ENCODE data around the gene ECPAS.

ECPAS gene

GRCh38 chr9:111399772-111400563, 84.2 kb downstream of the ECPAS start:
- H3K14ac ChIP-seq (ENCODE audit: low read length): peak overlapping the region; percentile 65
- WGBS (ENCODE audit: extremely low coverage, insufficient coverage, insufficient read length): no CpG with 5 or more reads among the region's 4 CpGs
- H3K9me3 ChIP-seq (ENCODE audit: insufficient read depth, low read depth, low read length): peaks cover 5% of the 10 kb centered on the region
- H3K79me2 ChIP-seq (ENCODE audit: control insufficient read depth, insufficient read depth, low read length, poor library complexity): peaks cover 3% of the 10 kb centered on the region
- peak overlapping the region; percentile 28 for H4K91ac ChIP-seq (ENCODE audit: low read depth, low read length)
- no peak overlapping the region for H3K4me3 ChIP-seq (ENCODE audit: low read depth, low read length)
- no peak overlapping the region for H3K9ac ChIP-seq (ENCODE audit: low read length)
- peak overlapping the region; percentile 60 for H3K27ac ChIP-seq (ENCODE audit: low read depth, low read length)
- no peaks in the 10 kb centered on the region for H3K79me1 ChIP-seq (ENCODE audit: low read length)
- peak overlapping the region; percentile 26 for H2BK12ac ChIP-seq (ENCODE audit: low read length)
- H2BK120ac ChIP-seq (ENCODE audit: insufficient read depth, low read length, poor library complexity): no peak overlapping the region
- peak overlapping the region; percentile 14 for H3K4ac ChIP-seq (ENCODE audit: low read depth, low read length)
- H2BK5ac ChIP-seq (ENCODE audit: low read depth, low read length, poor library complexity): peak overlapping the region; percentile 10
- no peak overlapping the region for H2AFZ ChIP-seq (ENCODE audit: insufficient read depth, low read length, poor library complexity)
- peak overlapping the region; percentile 23 for H4K8ac ChIP-seq (ENCODE audit: low read depth, low read length)
- H3K4me2 ChIP-seq (ENCODE audit: low read length): no peak overlapping the region
- H3K27me3 ChIP-seq (ENCODE audit: insufficient read depth, low read length): no peaks in the 10 kb centered on the region
- H3K18ac ChIP-seq (ENCODE audit: low read length): peak overlapping the region; percentile 93
- H2AK5ac ChIP-seq (ENCODE audit: low read length): no peak overlapping the region
- DNase-seq: no peak
- no peak overlapping the region for H4K12ac ChIP-seq (ENCODE audit: low read depth, low read length)
- peaks cover 7 to 9% of the 10 kb centered on the region in 2 experiments for H3K4me1 ChIP-seq (ENCODE audit: control insufficient read depth in 1 of 2, insufficient read depth in 2 of 2, low read length in 2 of 2)
- no peak overlapping the region for H3K23ac ChIP-seq (ENCODE audit: low read length)
- peaks cover 13 to 26% of the 10 kb centered on the region in 2 experiments for H3K36me3 ChIP-seq (ENCODE audit: control insufficient read depth in 1 of 2, insufficient read depth in 2 of 2, low read length in 2 of 2)

GRCh38 chr9:111399211-111399739, 84.9 kb downstream of the ECPAS start:
- no peak for DNase-seq
- peak overlapping the region; percentile 65 for H3K14ac ChIP-seq (ENCODE audit: low read length)
- H3K79me1 ChIP-seq (ENCODE audit: low read length): no peaks in the 10 kb centered on the region
- no peak overlapping the region for H3K4me3 ChIP-seq (ENCODE audit: low read depth, low read length)
- no peak overlapping the region for H3K23ac ChIP-seq (ENCODE audit: low read length)
- H4K91ac ChIP-seq (ENCODE audit: low read depth, low read length): peak overlapping the region; percentile 28
- peaks cover 11 to 25% of the 10 kb centered on the region in 2 experiments for H3K36me3 ChIP-seq (ENCODE audit: control insufficient read depth in 1 of 2, insufficient read depth in 2 of 2, low read length in 2 of 2)
- no peak overlapping the region for H2BK120ac ChIP-seq (ENCODE audit: insufficient read depth, low read length, poor library complexity)
- H4K8ac ChIP-seq (ENCODE audit: low read depth, low read length): peak overlapping the region; percentile 23
- peak overlapping the region; percentile 26 for H2BK12ac ChIP-seq (ENCODE audit: low read length)
- H3K4ac ChIP-seq (ENCODE audit: low read depth, low read length): no peak overlapping the region
- H2BK5ac ChIP-seq (ENCODE audit: low read depth, low read length, poor library complexity): peak overlapping the region; percentile 10
- H3K27me3 ChIP-seq (ENCODE audit: insufficient read depth, low read length): no peaks in the 10 kb centered on the region
- no peak overlapping the region for H3K4me2 ChIP-seq (ENCODE audit: low read length)
- H2AK5ac ChIP-seq (ENCODE audit: low read length): no peak overlapping the region
- H3K4me1 ChIP-seq (ENCODE audit: control insufficient read depth in 1 of 2, insufficient read depth in 2 of 2, low read length in 2 of 2): peaks cover 7 to 9% of the 10 kb centered on the region in 2 experiments
- H3K18ac ChIP-seq (ENCODE audit: low read length): peak overlapping the region; percentile 61
- peaks cover 3% of the 10 kb centered on the region for H3K9me3 ChIP-seq (ENCODE audit: insufficient read depth, low read depth, low read length)
- H2AFZ ChIP-seq (ENCODE audit: insufficient read depth, low read length, poor library complexity): no peak overlapping the region
- peaks cover 3% of the 10 kb centered on the region for H3K79me2 ChIP-seq (ENCODE audit: control insufficient read depth, insufficient read depth, low read length, poor library complexity)
- H3K27ac ChIP-seq (ENCODE audit: low read depth, low read length): no peak overlapping the region
- no peak overlapping the region for H3K9ac ChIP-seq (ENCODE audit: low read length)
- no CpG with 5 or more reads among the region's 4 CpGs for WGBS (ENCODE audit: extremely low coverage, insufficient coverage, insufficient read length)
- H4K12ac ChIP-seq (ENCODE audit: low read depth, low read length): no peak overlapping the region

- H3K36me3 ChIP-seq (ENCODE audit: control insufficient read depth in 1 of 2, insufficient read depth in 2 of 2, low read length in 2 of 2): peaks cover 12 to 41% of the 10 kb centered on the region in 2 experiments
- no peak overlapping the region for H3K27ac ChIP-seq (ENCODE audit: low read depth, low read length)
- no peak overlapping the region for H3K4ac ChIP-seq (ENCODE audit: low read depth, low read length)
- no peaks in the 10 kb centered on the region for H3K79me2 ChIP-seq (ENCODE audit: control insufficient read depth, insufficient read depth, low read length, poor library complexity)
- H3K9me3 ChIP-seq (ENCODE audit: insufficient read depth, low read depth, low read length): no peaks in the 10 kb centered on the region
- H2AFZ ChIP-seq (ENCODE audit: insufficient read depth, low read length, poor library complexity): no peak overlapping the region
- H2BK120ac ChIP-seq (ENCODE audit: insufficient read depth, low read length, poor library complexity): no peak overlapping the region
- no peak overlapping the region for H2BK5ac ChIP-seq (ENCODE audit: low read depth, low read length, poor library complexity)
- no peaks in the 10 kb centered on the region for H3K27me3 ChIP-seq (ENCODE audit: insufficient read depth, low read length)
- no peak overlapping the region for H3K18ac ChIP-seq (ENCODE audit: low read length)
- H3K4me1 ChIP-seq (ENCODE audit: control insufficient read depth in 1 of 2, insufficient read depth in 2 of 2, low read length in 2 of 2): no peaks in the 10 kb centered on the region
- WGBS (ENCODE audit: extremely low coverage, insufficient coverage, insufficient read length): no CpG with 5 or more reads among the region's 1 CpG
- no peak overlapping the region for H4K12ac ChIP-seq (ENCODE audit: low read depth, low read length)
- H3K4me3 ChIP-seq (ENCODE audit: low read depth, low read length): no peak overlapping the region
- no peak for DNase-seq
- H4K91ac ChIP-seq (ENCODE audit: low read depth, low read length): no peak overlapping the region
- no peak overlapping the region for H3K4me2 ChIP-seq (ENCODE audit: low read length)
- no peaks in the 10 kb centered on the region for H3K79me1 ChIP-seq (ENCODE audit: low read length)
- H4K8ac ChIP-seq (ENCODE audit: low read depth, low read length): no peak overlapping the region
- H3K14ac ChIP-seq (ENCODE audit: low read length): no peak overlapping the region
- H3K9ac ChIP-seq (ENCODE audit: low read length): no peak overlapping the region
- H3K23ac ChIP-seq (ENCODE audit: low read length): no peak overlapping the region
- H2AK5ac ChIP-seq (ENCODE audit: low read length): no peak overlapping the region
- no peak overlapping the region for H2BK12ac ChIP-seq (ENCODE audit: low read length)
Observed at GRCh38 chr9:111393971-111394370, 90.2 kb downstream of the ECPAS start.

GRCh38 chr9:111389406-111389805, 94.8 kb downstream of the ECPAS start:
- no peaks in the 10 kb centered on the region for H3K27me3 ChIP-seq (ENCODE audit: insufficient read depth, low read length)
- no peak overlapping the region for H2BK5ac ChIP-seq (ENCODE audit: low read depth, low read length, poor library complexity)
- no peak overlapping the region for H3K9ac ChIP-seq (ENCODE audit: low read length)
- H2AFZ ChIP-seq (ENCODE audit: insufficient read depth, low read length, poor library complexity): no peak overlapping the region
- H3K79me2 ChIP-seq (ENCODE audit: control insufficient read depth, insufficient read depth, low read length, poor library complexity): no peaks in the 10 kb centered on the region
- peaks cover 0 to 2% of the 10 kb centered on the region in 2 experiments for H3K4me1 ChIP-seq (ENCODE audit: control insufficient read depth in 1 of 2, insufficient read depth in 2 of 2, low read length in 2 of 2)
- H3K27ac ChIP-seq (ENCODE audit: low read depth, low read length): no peak overlapping the region
- no peak overlapping the region for H2BK12ac ChIP-seq (ENCODE audit: low read length)
- no peak overlapping the region for H2AK5ac ChIP-seq (ENCODE audit: low read length)
- H4K91ac ChIP-seq (ENCODE audit: low read depth, low read length): no peak overlapping the region
- H4K12ac ChIP-seq (ENCODE audit: low read depth, low read length): no peak overlapping the region
- H3K36me3 ChIP-seq (ENCODE audit: control insufficient read depth in 1 of 2, insufficient read depth in 2 of 2, low read length in 2 of 2): peaks cover 14 to 44% of the 10 kb centered on the region in 2 experiments
- H3K23ac ChIP-seq (ENCODE audit: low read length): no peak overlapping the region
- no peaks in the 10 kb centered on the region for H3K79me1 ChIP-seq (ENCODE audit: low read length)
- H2BK120ac ChIP-seq (ENCODE audit: insufficient read depth, low read length, poor library complexity): no peak overlapping the region
- H3K4ac ChIP-seq (ENCODE audit: low read depth, low read length): no peak overlapping the region
- H3K14ac ChIP-seq (ENCODE audit: low read length): no peak overlapping the region
- no peak overlapping the region for H3K4me3 ChIP-seq (ENCODE audit: low read depth, low read length)
- H3K9me3 ChIP-seq (ENCODE audit: insufficient read depth, low read depth, low read length): no peaks in the 10 kb centered on the region
- no peak for DNase-seq
- no peak overlapping the region for H4K8ac ChIP-seq (ENCODE audit: low read depth, low read length)
- no peak overlapping the region for H3K18ac ChIP-seq (ENCODE audit: low read length)
- WGBS (ENCODE audit: extremely low coverage, insufficient coverage, insufficient read length): no CpG with 5 or more reads among the region's 4 CpGs
- H3K4me2 ChIP-seq (ENCODE audit: low read length): no peak overlapping the region
